ENCODE measurements around the gene LMAN2.

- TF ChIP-seq, protein P1, sequence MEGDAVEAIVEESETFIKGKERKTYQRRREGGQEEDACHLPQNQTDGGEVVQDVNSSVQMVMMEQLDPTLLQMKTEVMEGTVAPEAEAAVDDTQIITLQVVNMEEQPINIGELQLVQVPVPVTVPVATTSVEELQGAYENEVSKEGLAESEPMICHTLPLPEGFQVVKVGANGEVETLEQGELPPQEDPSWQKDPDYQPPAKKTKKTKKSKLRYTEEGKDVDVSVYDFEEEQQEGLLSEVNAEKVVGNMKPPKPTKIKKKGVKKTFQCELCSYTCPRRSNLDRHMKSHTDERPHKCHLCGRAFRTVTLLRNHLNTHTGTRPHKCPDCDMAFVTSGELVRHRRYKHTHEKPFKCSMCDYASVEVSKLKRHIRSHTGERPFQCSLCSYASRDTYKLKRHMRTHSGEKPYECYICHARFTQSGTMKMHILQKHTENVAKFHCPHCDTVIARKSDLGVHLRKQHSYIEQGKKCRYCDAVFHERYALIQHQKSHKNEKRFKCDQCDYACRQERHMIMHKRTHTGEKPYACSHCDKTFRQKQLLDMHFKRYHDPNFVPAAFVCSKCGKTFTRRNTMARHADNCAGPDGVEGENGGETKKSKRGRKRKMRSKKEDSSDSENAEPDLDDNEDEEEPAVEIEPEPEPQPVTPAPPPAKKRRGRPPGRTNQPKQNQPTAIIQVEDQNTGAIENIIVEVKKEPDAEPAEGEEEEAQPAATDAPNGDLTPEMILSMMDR (IDR thresholded peaks at IDR 0.05): no peak
- no peak for TF ChIP-seq EP300 (IDR thresholded peaks at IDR 0.05)
These were observed 34.3 kb upstream of the LMAN2 start for GRCh38 chr5:177385720-177386119.

Data from suprapubic skin (tissue), 3 donors.